Activated naive CD4-positive, alpha-beta T cell treated with anti-CD3 and anti-CD28 coated beads, Interleukin-2, amount 10 ng/mL, durations not matched to agents 7 days and 5 days (primary cell): ENCODE measurements around the gene PRR12.

Source experiments
- CTCF ChIA-PET: fragments of 350-600 bp; sonication (Branson Sonifier 250); formaldehyde crosslinking; loops from one replicate; lab custom pipeline; 2021; ENCODE audit warnings: antibody characterized with exemption; lab: Charles Lee
- DNase-seq: peaks from one replicate; pipeline ENCODE4 v3.0.0-alpha.2; 2020
- H3K27ac Mint-ChIP-seq: one replicate; pipeline ENCODE4 v1.8.0; 2021; ENCODE audit warnings: mild to moderate bottlenecking, moderate library complexity, mixed read lengths
- H3K27me3 Mint-ChIP-seq: one replicate; pipeline ENCODE4 v1.8.0; 2021; ENCODE audit warnings: mild to moderate bottlenecking, mixed read lengths
- H3K36me3 Mint-ChIP-seq: one replicate; pipeline ENCODE4 v1.8.0; 2021; ENCODE audit warnings: mixed read lengths
- H3K4me1 Mint-ChIP-seq: one replicate; pipeline ENCODE4 v1.8.0; 2021; ENCODE audit warnings: mixed read lengths
- H3K4me3 Mint-ChIP-seq: one replicate; pipeline ENCODE4 v1.8.0; 2021; ENCODE audit warnings: mild to moderate bottlenecking, moderate library complexity, mixed read lengths
- H3K9me3 Mint-ChIP-seq: one replicate; pipeline ENCODE4 v1.8.0; 2021; ENCODE audit warnings: mixed read lengths

Gene PRR12

DNA sequence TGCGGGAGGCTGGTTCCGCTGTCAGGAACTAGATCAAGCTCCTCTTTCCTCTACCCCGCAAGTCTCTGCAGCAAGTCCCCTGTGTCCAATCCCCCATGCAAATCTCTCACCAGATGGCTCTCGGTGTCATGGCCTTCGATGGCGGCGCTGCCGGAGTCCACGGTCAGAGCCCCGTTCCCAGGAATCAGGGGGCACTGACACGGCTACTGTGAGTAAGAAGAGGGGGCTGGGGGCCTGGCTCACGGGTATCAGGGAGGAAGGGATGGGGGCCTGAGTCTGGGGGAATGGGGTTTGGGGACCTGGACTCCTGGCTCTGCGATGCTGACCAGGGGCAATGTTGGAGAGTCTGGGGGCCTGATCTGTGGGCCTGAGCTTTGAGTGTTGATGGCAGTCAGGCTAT lies 55.0 kb downstream of the PRR12 start:
- no peak for DNase-seq
- CTCF ChIA-PET: interaction anchor here (0.9 kb wide), 1 partner anchor 21 kb away, joined by 3 read pairs; no protein-coding TSS in a partner anchor
- Mint-ChIP-seq H3K27ac (peak overlapping the region; percentile 14), H3K4me3 (no peak overlapping the region), H3K36me3 (peaks cover 23% of the 10 kb centered on the region), H3K4me1 (peaks cover 32% of the 10 kb centered on the region), H3K27me3 (no peaks in the 10 kb centered on the region), H3K9me3 (no peaks in the 10 kb centered on the region)

DNA sequence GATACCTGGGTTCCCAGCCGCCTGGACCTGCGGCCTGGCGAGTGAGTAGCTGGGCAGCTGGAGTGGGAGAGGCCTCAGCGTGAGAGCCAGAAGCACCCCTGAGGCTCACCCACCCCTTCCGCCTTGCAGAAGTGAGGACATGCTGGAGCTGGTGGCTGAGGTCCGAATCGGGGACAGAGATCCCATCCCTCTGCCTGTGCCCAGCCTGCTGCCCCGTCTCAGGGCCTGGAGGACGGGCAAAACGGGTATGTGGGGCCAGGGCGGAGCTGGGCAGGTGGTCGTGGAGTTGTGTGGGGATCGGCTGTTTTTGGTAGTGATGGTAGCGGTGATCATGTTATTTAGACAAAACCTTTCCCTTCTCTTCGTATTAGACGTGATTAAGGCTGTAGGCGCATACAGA lies 55.6 kb downstream of the PRR12 start:
- Mint-ChIP-seq H3K27ac (no peak overlapping the region), H3K27me3 (no peaks in the 10 kb centered on the region), H3K4me3 (no peak overlapping the region), H3K4me1 (peaks cover 30% of the 10 kb centered on the region), H3K9me3 (no peaks in the 10 kb centered on the region), H3K36me3 (peaks cover 23% of the 10 kb centered on the region)
- DNase-seq: no peak
- CTCF ChIA-PET: no interaction called here

DNA sequence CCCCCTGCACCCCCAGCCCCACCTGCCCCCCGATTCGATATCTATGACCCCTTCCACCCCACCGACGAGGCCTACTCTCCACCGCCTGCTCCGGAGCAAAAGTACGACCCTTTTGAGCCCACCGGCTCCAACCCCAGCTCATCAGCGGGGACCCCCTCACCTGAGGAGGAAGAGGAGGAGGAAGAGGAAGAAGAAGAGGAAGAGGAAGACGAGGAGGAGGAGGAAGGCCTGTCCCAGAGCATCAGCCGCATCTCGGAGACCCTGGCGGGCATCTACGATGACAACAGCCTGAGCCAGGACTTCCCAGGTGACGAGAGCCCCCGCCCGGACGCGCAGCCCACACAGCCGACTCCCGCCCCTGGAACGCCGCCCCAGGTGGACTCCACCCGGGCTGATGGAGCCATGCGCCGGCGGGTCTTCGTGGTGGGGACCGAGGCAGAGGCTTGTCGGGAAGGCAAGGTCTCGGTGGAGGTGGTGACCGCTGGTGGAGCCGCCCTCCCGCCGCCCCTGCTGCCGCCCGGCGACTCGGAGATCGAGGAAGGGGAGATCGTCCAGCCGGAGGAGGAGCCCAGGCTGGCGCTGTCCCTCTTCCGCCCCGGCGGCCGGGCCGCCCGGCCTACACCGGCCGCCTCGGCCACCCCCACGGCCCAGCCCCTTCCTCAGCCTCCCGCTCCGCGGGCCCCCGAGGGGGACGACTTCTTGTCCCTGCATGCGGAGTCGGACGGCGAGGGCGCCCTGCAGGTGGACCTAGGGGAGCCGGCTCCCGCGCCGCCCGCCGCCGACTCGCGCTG lies 60.2 kb downstream of the PRR12 start:
- CTCF ChIA-PET: no interaction called here
- Mint-ChIP-seq H3K4me3 (no peak overlapping the region), H3K36me3 (peaks cover 36% of the 10 kb centered on the region), H3K27me3 (no peaks in the 10 kb centered on the region), H3K9me3 (no peaks in the 10 kb centered on the region), H3K4me1 (peaks cover 3% of the 10 kb centered on the region), H3K27ac (no peak overlapping the region)
- no peak for DNase-seq

DNA sequence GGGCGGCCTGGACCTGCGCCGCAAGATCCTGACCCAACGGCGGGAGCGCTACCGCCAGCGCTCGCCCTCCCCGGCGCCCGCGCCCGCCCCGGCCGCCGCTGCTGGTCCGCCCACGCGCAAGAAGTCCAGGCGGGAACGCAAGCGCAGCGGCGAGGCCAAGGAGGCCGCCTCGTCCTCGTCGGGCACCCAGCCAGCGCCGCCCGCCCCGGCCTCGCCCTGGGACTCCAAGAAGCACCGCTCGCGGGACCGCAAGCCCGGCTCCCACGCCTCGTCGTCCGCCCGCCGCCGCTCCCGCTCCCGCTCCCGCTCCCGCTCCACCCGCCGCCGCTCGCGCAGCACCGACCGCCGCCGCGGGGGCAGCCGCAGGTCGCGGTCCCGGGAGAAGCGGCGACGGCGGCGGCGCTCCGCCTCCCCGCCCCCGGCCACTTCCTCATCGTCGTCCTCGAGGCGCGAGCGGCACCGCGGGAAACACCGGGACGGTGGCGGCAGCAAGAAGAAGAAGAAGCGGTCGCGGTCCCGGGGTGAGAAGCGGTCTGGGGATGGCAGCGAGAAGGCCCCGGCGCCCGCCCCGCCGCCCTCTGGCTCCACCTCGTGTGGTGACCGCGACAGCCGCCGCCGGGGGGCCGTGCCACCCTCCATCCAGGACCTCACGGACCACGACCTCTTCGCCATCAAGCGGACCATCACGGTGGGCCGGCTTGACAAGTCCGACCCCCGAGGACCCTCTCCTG lies 61.0 kb downstream of the PRR12 start:
- Mint-ChIP-seq H3K36me3 (peaks cover 38% of the 10 kb centered on the region), H3K4me1 (no peaks in the 10 kb centered on the region), H3K9me3 (no peaks in the 10 kb centered on the region), H3K4me3 (no peak overlapping the region), H3K27ac (no peak overlapping the region), H3K27me3 (no peaks in the 10 kb centered on the region)
- no peak for DNase-seq
- CTCF ChIA-PET: no interaction called here

DNA sequence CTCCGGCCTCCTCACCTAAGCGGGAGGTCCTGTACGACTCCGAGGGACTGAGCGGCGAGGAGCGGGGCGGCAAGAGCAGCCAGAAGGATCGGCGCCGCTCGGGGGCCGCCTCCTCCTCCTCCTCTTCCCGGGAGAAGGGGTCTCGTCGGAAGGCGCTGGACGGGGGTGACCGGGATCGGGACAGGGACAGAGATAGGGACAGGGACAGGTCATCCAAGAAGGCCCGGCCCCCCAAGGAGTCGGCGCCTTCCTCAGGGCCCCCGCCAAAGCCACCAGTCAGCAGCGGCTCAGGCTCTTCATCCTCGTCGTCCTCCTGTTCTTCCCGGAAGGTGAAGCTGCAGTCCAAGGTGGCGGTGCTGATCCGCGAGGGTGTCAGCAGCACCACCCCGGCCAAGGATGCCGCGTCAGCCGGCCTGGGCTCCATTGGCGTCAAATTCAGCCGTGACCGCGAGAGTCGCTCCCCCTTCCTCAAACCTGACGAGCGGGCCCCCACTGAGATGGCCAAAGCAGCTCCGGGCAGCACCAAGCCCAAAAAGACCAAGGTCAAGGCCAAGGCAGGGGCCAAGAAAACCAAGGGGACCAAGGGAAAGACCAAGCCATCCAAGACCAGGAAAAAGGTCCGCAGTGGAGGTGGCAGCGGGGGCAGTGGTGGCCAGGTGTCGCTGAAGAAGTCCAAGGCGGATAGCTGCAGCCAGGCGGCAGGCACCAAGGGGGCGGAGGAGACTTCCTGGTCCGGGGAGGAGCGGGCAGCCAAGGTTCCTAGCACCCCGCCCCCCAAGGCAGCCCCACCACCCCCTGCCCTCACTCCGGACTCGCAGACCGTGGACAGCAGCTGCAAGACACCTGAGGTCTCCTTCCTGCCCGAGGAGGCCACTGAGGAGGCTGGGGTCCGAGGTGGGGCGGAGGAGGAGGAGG lies 61.8 kb downstream of the PRR12 start:
- Mint-ChIP-seq H3K27ac (no peak overlapping the region), H3K27me3 (no peaks in the 10 kb centered on the region), H3K4me1 (no peaks in the 10 kb centered on the region), H3K9me3 (no peaks in the 10 kb centered on the region), H3K36me3 (peaks cover 38% of the 10 kb centered on the region), H3K4me3 (no peak overlapping the region)
- no peak for DNase-seq
- CTCF ChIA-PET: no interaction called here

DNA sequence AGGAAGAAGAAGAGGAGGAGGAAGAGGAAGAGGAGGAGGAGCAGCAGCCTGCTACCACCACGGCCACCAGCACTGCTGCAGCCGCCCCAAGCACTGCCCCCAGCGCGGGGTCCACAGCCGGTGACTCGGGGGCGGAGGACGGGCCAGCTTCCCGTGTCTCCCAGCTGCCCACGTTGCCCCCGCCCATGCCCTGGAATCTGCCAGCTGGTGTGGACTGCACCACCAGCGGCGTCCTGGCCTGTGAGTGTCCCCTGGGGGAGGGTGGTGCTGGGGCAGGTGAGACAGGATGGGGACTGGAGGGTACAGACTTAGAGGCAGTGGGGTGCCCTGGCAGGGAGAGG lies 62.5 kb downstream of the PRR12 start:
- no peak for DNase-seq
- no peaks in the 10 kb centered on the region for H3K27me3 Mint-ChIP-seq
- CTCF ChIA-PET: no interaction called here
- H3K4me1 Mint-ChIP-seq: no peaks in the 10 kb centered on the region
- peaks cover 39% of the 10 kb centered on the region for H3K36me3 Mint-ChIP-seq
- no peak overlapping the region for H3K27ac Mint-ChIP-seq
- H3K9me3 Mint-ChIP-seq: no peaks in the 10 kb centered on the region
- no peak overlapping the region for H3K4me3 Mint-ChIP-seq

DNA sequence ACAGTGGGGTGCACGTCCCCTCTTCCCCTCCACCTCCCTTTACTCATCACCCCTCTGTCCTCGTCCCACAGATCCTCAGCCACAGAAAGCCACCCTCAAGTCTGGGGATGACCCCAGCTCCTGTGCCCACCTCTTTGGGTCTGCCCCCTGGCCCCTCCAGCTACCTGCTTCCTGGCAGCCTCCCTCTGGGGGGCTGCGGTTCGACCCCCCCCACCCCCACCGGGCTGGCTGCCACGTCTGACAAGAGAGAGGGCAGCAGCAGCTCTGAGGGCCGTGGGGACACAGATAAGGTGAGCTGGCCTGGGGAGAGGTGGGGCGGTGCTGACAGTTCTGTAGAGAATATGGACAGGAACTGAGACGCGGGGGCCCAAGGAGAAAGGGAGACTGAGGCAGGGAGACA lies 63.6 kb downstream of the PRR12 start:
- H3K4me3 Mint-ChIP-seq: no peak overlapping the region
- DNase-seq: no peak
- H3K27me3 Mint-ChIP-seq: no peaks in the 10 kb centered on the region
- peaks cover 36% of the 10 kb centered on the region for H3K36me3 Mint-ChIP-seq
- H3K4me1 Mint-ChIP-seq: no peaks in the 10 kb centered on the region
- CTCF ChIA-PET: no interaction called here
- no peaks in the 10 kb centered on the region for H3K9me3 Mint-ChIP-seq
- no peak overlapping the region for H3K27ac Mint-ChIP-seq

DNA sequence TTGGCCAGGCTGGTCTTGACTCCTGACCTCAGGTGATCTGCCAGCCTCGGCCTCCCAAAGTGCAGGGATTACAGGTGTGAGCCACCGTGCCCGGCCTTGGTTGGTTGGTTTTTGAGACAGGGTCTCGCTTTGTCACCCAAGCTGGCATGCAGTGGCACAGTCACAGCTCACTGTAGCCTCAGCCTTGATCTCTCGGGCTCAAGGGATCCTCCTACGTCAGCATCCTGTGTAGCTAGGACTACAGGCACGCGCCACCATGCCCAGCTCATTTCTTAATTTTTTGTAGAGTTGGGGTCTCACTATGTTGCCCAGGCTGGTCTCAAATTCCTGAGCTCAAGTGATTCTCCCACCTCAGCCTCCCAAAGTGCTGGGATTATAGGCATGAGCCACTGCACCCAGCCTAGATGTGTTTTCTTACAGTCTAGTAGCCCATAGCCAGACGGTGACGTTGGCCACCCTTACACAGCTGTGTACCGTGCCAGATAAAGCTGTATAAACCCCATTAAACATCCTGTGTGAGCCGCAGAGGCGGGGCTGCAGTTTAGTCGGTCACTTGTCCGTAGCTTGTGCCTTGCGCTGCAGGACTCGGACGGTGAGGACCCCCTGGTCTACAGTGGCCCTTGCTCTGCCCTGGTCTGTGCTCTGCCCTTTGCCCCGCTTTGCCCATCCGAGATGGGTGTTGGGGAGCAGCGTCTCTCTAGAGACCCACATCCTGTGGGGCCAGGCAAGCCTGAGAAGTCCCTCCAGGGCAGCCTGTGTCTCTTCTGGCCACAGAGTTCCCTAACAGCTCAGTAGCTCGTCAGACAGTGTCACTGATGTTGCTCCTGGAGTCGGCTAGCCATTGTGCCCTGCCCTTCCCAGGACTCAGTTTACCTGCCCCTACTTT lies 64.8 kb downstream of the PRR12 start:
- Mint-ChIP-seq H3K27me3 (no peaks in the 10 kb centered on the region), H3K4me1 (peaks cover 2% of the 10 kb centered on the region), H3K4me3 (no peak overlapping the region), H3K27ac (no peak overlapping the region), H3K9me3 (no peaks in the 10 kb centered on the region), H3K36me3 (peaks cover 39% of the 10 kb centered on the region)
- CTCF ChIA-PET: interaction anchor here (0.9 to 1.5 kb wide), 3 partner anchors 9 to 25 kb away, joined by 3 to 4 read pairs (median 4); partner anchors contain the start of genes BCL2L12 and IRF3
- DNase-seq: no peak

DNA sequence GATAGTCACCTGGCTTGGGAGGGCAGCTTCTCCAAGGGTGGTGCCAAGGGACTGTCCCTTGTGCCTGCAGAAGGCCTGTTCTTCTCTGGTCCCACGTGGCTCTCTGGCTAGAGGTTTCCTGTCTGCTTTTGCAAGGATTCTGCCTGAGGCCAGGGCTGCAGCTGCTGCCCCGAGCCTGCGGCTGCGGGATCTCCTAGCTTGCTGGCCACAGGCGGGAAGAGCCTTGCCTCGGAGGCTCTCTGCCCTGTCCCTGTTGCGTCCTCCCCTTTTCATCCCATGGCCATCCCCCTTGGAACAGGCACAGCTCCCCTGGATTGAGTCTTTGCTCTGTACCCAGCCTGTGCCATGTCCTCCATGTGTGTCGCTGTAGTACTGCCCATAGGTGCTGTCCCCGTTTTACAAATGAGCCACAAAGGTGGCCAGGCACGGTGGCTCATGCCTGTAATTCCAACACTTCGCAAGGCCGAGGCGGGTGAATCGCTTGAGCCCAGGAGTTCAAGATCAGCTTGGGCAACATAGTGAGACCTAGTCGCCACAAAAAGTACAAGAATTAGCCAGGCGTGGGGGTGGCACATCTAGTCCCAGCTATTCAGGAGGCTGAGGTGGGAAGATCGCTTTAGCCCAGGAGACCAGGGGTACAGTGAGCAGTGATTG lies 65.6 kb downstream of the PRR12 start:
- no peak for DNase-seq
- CTCF ChIA-PET: interaction anchor here (1.4 to 1.5 kb wide), 2 partner anchors 16 to 24 kb away, joined by 3 to 4 read pairs; no protein-coding TSS in a partner anchor
- peak overlapping the region; percentile 11 for H3K27ac Mint-ChIP-seq
- H3K9me3 Mint-ChIP-seq: no peaks in the 10 kb centered on the region
- H3K27me3 Mint-ChIP-seq: no peaks in the 10 kb centered on the region
- peaks cover 2% of the 10 kb centered on the region for H3K4me1 Mint-ChIP-seq
- H3K4me3 Mint-ChIP-seq: no peak overlapping the region
- H3K36me3 Mint-ChIP-seq: peaks cover 39% of the 10 kb centered on the region

DNA sequence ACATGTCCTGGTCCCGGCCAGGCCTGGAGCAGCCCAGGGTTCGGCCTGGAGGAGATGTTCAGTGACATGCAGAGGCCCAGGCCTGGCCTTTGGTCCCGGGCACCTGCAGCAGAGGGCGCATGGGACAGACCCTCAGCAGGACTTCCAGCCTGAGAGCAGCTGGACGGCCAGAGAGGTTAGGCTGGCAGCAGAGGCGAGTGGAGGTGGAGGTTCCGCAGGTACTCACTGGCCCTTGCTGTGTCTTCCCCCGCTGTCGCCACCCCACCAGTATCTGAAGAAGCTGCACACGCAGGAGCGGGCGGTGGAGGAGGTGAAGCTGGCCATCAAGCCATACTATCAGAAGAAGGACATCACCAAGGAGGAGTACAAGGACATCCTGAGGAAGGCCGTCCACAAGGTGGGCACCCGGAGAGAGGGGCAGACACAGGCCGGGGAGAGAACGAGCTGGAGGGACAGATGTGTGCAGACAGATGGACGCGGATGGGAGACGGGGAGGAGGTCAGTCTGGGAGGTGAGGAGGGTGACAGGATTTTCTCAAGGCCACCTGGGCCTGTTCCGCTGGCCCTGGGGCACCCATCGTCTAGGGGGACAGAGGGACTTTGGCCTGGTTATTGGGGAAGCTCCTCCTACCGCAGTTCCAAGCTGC lies 66.6 kb downstream of the PRR12 start:
- DNase-seq: no peak
- peaks cover 4% of the 10 kb centered on the region for H3K4me1 Mint-ChIP-seq
- CTCF ChIA-PET: no interaction called here
- H3K9me3 Mint-ChIP-seq: no peaks in the 10 kb centered on the region
- H3K27ac Mint-ChIP-seq: no peak overlapping the region
- H3K27me3 Mint-ChIP-seq: no peaks in the 10 kb centered on the region
- H3K4me3 Mint-ChIP-seq: no peak overlapping the region
- peaks cover 42% of the 10 kb centered on the region for H3K36me3 Mint-ChIP-seq

DNA sequence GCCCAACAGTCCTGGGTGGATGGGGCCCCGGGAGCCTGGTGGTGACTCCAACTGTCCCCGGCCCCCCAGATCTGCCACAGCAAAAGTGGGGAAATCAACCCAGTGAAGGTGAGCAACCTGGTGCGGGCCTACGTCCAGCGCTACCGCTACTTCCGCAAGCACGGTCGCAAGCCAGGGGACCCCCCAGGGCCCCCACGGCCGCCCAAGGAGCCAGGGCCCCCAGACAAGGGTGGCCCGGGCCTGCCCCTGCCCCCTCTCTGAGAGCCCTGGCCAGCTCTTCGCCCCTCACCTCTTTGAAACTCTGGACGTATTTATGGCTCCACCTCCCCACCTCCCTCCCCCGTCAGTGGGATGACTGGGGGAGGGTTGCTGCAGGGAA lies 67.1 kb downstream of the PRR12 start:
- H3K27ac Mint-ChIP-seq: no peak overlapping the region
- no peak for DNase-seq
- CTCF ChIA-PET: no interaction called here
- peaks cover 9% of the 10 kb centered on the region for H3K4me1 Mint-ChIP-seq
- peaks cover 44% of the 10 kb centered on the region for H3K36me3 Mint-ChIP-seq
- no peak overlapping the region for H3K4me3 Mint-ChIP-seq
- H3K9me3 Mint-ChIP-seq: no peaks in the 10 kb centered on the region
- H3K27me3 Mint-ChIP-seq: no peaks in the 10 kb centered on the region

DNA sequence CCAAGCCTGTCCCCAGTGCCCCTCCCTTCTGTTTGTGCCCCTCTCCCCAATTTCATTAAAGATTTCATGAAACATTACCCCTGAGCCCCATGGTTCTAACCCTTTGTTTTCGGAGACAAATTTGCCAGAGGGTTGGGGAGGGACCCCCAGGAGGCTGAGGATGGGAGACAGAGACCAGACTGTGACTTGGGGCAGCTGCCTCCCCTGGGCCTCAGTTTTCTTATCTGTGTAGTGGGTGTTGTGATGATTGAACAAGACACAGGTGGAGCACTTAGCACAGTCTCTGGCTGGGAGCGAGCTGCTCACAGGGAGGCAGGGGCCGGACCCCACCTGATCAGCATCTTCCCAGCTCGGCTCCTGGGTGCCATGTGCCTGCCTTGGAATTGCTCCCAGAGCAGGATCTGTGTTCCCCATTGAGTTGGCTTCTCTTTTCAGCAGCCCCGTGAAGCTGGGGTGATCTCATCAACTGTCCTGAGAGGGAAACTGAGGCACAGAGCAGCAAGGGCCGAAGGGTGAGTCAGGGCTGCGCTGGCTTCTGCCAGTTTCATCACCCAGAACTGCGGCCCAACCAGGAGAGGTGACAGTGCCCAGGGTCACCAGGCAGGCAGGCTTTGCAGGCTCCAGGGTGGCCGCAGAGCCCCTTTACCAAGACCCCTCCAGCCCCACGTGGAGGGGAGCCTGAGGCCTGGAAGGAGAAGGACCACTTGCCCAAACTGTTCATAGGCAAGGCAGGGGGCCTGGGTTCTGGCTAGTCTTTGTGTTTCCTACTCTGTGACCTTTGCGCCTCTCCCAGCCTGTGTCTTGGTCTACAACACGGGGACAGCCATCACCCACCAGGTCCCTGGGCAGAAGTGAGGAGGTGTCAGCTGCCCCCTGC lies 67.8 kb downstream of the PRR12 start:
- no peak for DNase-seq
- Mint-ChIP-seq H3K4me1 (peaks cover 16% of the 10 kb centered on the region), H3K27ac (peak overlapping the region; percentile 28), H3K4me3 (no peak overlapping the region), H3K9me3 (no peaks in the 10 kb centered on the region), H3K36me3 (peaks cover 46% of the 10 kb centered on the region), H3K27me3 (no peaks in the 10 kb centered on the region)
- CTCF ChIA-PET: no interaction called here
